K562 (cell line): Measurements from ENCODE around the gene WLS. TPM values are rescaled to one million over a fixed set of nuclear protein-coding genes. Genes with fewer than 3 reads are reported as not detected.
A peak's percentile ranks its signal among the peaks of the same experiment; 100 is the strongest.

Experiments used
- RAD21 ChIP-seq, 2 experiments: fragments of 250-450 bp in 1 of 2; fragments of 450-650 bp in 1 of 2; sonication (Bioruptor Pico) in 1 of 2; formaldehyde crosslinking in 1 of 2; IDR thresholded peaks in 1 of 2; conservative IDR thresholded peaks in 1 of 2; 2 replicates each; pipeline versions ENCODE4 v1.4.0 to v1.8.0; 2020 to 2022; ENCODE audit warnings: mild to moderate bottlenecking in 2 of 2, moderate library complexity in 1 of 2
- REST ChIP-seq, 2 experiments: fragments of 450-650 bp; formaldehyde crosslinking in 1 of 2; IDR thresholded peaks; 2 replicates each; pipeline versions ENCODE4 v1.4.0 to v1.6.1; 2014 to 2020; ENCODE audit warnings: mild to moderate bottlenecking in 2 of 2, borderline replicate concordance in 1 of 2, low read depth in 1 of 2
- SMC3 ChIP-seq: conservative IDR thresholded peaks from 2 replicates; pipeline ENCODE4 v1.6.1; 2011; ENCODE audit warnings: low read depth, low read length, improper control_type of control experiment; ENCODE audit not compliant: insufficient read depth
- YY1 ChIP-seq, 3 experiments: IDR thresholded peaks; 2 replicates each; pipeline ENCODE4 v1.6.1; 2011; ENCODE audit warnings: low read length in 2 of 3, mild to moderate bottlenecking in 2 of 3, moderate library complexity in 2 of 3, borderline replicate concordance in 1 of 3, control low read depth in 1 of 3, low read depth in 1 of 3; ENCODE audit not compliant: insufficient read depth in 3 of 3, insufficient replicate concordance in 2 of 3, control insufficient read depth in 1 of 3, insufficient read length in 1 of 3; ENCODE audit errors: extremely low read depth in 1 of 3
- ZNF740 ChIP-seq, 3 experiments: fragments of 200-800 bp in 1 of 3; sonication (Bioruptor generic) in 1 of 3; sonication (generic) in 1 of 3; formaldehyde crosslinking in 1 of 3; IDR thresholded peaks; 2 replicates each; pipeline versions ENCODE4 v1.6.1 to v1.8.0; 2016 to 2022; ENCODE audit warnings: mild to moderate bottlenecking in 2 of 3, missing compliant biosample characterization in 2 of 3, missing genetic modification characterization in 2 of 3, missing genetic modification reagents in 1 of 3
- polyA plus RNA-seq, 8 experiments: library from polyadenylated mRNA; depleted of rRNA in 4 of 8; stranded (reverse) in 5 of 8; unstranded in 3 of 8; fragments of >200 nt; fragmentation: Nextera tagmentation in 2 of 8; fragmentation: Illumina TruSeq in 1 of 8; extraction: Ambion mirVana in 2 of 8; extraction: Trizol in 1 of 8; gene quantifications; 2 replicates each; pipeline versions ENCODE4 v1.2.1 to v1.2.3, GENCODE V29; 2011 to 2014; ENCODE audit warnings: inconsistent platforms in 1 of 8, missing spikeins in 1 of 8
- total RNA-seq, 7 experiments: library from RNA; depleted of rRNA in 6 of 7; stranded (reverse); fragments of >200 nt in 6 of 7; fragmentation: Illumina TruSeq in 2 of 7; extraction: Trizol in 2 of 7; gene quantifications; 2 replicates each; pipeline versions ENCODE4 v1.2.1 to v1.2.3, GENCODE V29; 2011 to 2021; ENCODE audit warnings: low replicate concordance in 1 of 7

Gene WLS
- total and polyA plus RNA-seq, 9 of the 15 experiments (the other 6 are each of a cell fraction or from before 2014, with no cell fraction given) = 0.47 TPM; not detected in 8

- TF ChIP-seq REST (IDR thresholded peaks at IDR 0.05; ENCODE audit: borderline replicate concordance) (peak; percentile 62; the same call in 1 of the 2 replicates), REST (CRISPR knock-in tag; IDR thresholded peaks at IDR 0.05; ENCODE audit: low read depth) (no peak), RAD21 (CRISPR knock-in tag; conservative IDR thresholded peaks at IDR 0.05 in 1 of 2, IDR thresholded peaks at IDR 0.05 in 1 of 2) (peak; percentile 83 to 85), ZNF740 (CRISPR knock-in tag; IDR thresholded peaks at IDR 0.05) (no peak), ZNF740 (tag; IDR thresholded peaks at IDR 0.05) (no peak), YY1 (IDR thresholded peaks at IDR 0.05; ENCODE audit: borderline replicate concordance in 1 of 3, control insufficient read depth in 1 of 3, extremely low read depth in 1 of 3, insufficient read depth in 3 of 3, insufficient read length in 1 of 3, insufficient replicate concordance in 2 of 3, low read depth in 1 of 3, low read length in 2 of 3) (peak in 1 of 3 experiments; percentile 16), SMC3 (peak; percentile 56)
Observed at GRCh38 chr1:68116643-68117235, 115.6 kb downstream of the WLS start (continued).
